Measurements from ENCODE around the gene NPEPPS. TPM values are rescaled to one million over a fixed set of nuclear protein-coding genes. Genes with fewer than 3 reads are reported as not detected.

Gene NPEPPS
- total RNA-seq, 1 experiment from 2014 or later: 207 TPM

- CTCF ChIA-PET: interaction anchor here (1.4 kb wide), 1 partner anchor 14 kb away, joined by 6 read pairs; no protein-coding TSS in a partner anchor
- BruUV-seq (replicated peaks): no TSS peak
- H3K9me3 ChIP-seq (ENCODE audit: control insufficient read depth in 1 of 2, insufficient read depth in 1 of 2, low read depth in 1 of 2, low read length in 2 of 2): no peaks in the 10 kb centered on the region
- no peak overlapping the region for H3K4me3 ChIP-seq (replicated peaks in 1 of 2; ENCODE audit: low read depth in 1 of 2, low read length in 2 of 2)
- H3K27ac ChIP-seq (ENCODE audit: low read depth, low read length): no peak overlapping the region
- DNase-seq (ENCODE audit: low read depth, low spot score): no peak
- H3K4me2 ChIP-seq (ENCODE audit: low read length): no peak overlapping the region
- H3K4me1 ChIP-seq (ENCODE audit: control insufficient read depth in 1 of 2, insufficient read depth in 2 of 2, low read length in 2 of 2): no peaks in the 10 kb centered on the region
- no peaks in the 10 kb centered on the region for H3K27me3 ChIP-seq (ENCODE audit: insufficient read depth, low read length)
- POLR2A ChIA-PET: no interaction called here
- H3K36me3 ChIP-seq (ENCODE audit: control insufficient read depth in 1 of 2, insufficient read depth in 2 of 2, low read length in 2 of 2): peaks cover 50 to 66% of the 10 kb centered on the region in 2 experiments
- RAD21 ChIA-PET (ENCODE audit: low non-redundant PET in 1 of 2, low total read pairs in 2 of 2, uncharacterized antibody in 2 of 2, unreplicated experiment in 2 of 2): no interaction called here
- no peak overlapping the region for H3K9ac ChIP-seq (ENCODE audit: low read length)
- intact Hi-C loops (cut with micrococcal nuclease): no loop called here
- H4K20me1 ChIP-seq (ENCODE audit: insufficient read depth): 0 out of 2 replicates have a peak, but pooled peaks cover 10% of the 10 kb centered on the region
- no peak for ATAC-seq
- H3K9me2 ChIP-seq (ENCODE audit: insufficient read depth): no peaks in the 10 kb centered on the region
- H2AFZ ChIP-seq (ENCODE audit: low read depth, low read length, poor library complexity, severe bottlenecking): no peak overlapping the region
- no peak for TF ChIP-seq ELF1 (IDR thresholded peaks at IDR 0.05; ENCODE audit: borderline replicate concordance, low read depth)
- no peak for TF ChIP-seq EZH2phosphoT487 (IDR thresholded peaks at IDR 0.05; ENCODE audit: borderline replicate concordance)
- no peak for TF ChIP-seq SIN3A (IDR thresholded peaks at IDR 0.05; ENCODE audit: low read depth)
- TF ChIP-seq YY1 (IDR thresholded peaks at IDR 0.05; ENCODE audit: extremely low read depth, insufficient replicate concordance, low read depth, low read length): no peak
- no peak for TF ChIP-seq REST (IDR thresholded peaks at IDR 0.05; ENCODE audit: low read depth)
- no peak for TF ChIP-seq ATF3 (IDR thresholded peaks at IDR 0.05)
- no peak for TF ChIP-seq ZBTB33 (IDR thresholded peaks at IDR 0.05; ENCODE audit: extremely low read depth, insufficient replicate concordance, low read length)
- no peak for TF ChIP-seq TCF7L2 (IDR thresholded peaks at IDR 0.05; ENCODE audit: borderline replicate concordance, extremely low read depth, insufficient read depth, insufficient read length)
- no peak for TF ChIP-seq POLR2AphosphoS5 (IDR thresholded peaks at IDR 0.05; ENCODE audit: low read depth, low read length)
- TF ChIP-seq RAD21 (IDR thresholded peaks at IDR 0.05; ENCODE audit: low read depth): no peak
- no peak for TF ChIP-seq SP1 (IDR thresholded peaks at IDR 0.05; ENCODE audit: low read depth)
- no peak for TF ChIP-seq ZFX (IDR thresholded peaks at IDR 0.05)
- no peak for TF ChIP-seq MAX (IDR thresholded peaks at IDR 0.05)
- TF ChIP-seq CBX3 (IDR thresholded peaks at IDR 0.05; ENCODE audit: low read depth): no peak
- no peak for TF ChIP-seq CEBPB (IDR thresholded peaks at IDR 0.05; ENCODE audit: low read depth)
- TF ChIP-seq POLR2A (IDR thresholded peaks at IDR 0.05; ENCODE audit: borderline replicate concordance, extremely low read depth, insufficient read depth, insufficient read length): no peak
- TF ChIP-seq EZH2 (IDR thresholded peaks at IDR 0.05): no peak
- no peak for TF ChIP-seq ZNF274 (IDR thresholded peaks at IDR 0.05; ENCODE audit: low read depth, low read length)
- TF ChIP-seq CTCF (IDR thresholded peaks at IDR 0.05 in 2 of 3, conservative IDR thresholded peaks at IDR 0.05 in 1 of 3; ENCODE audit: borderline replicate concordance in 1 of 3, insufficient read depth in 1 of 3, low read depth in 2 of 3, low read length in 2 of 3): no peak
- TF ChIP-seq FOSL1 (IDR thresholded peaks at IDR 0.05; ENCODE audit: low read depth): no peak
- no peaks in the 10 kb centered on the region for H3K79me2 ChIP-seq (ENCODE audit: insufficient read depth, low read length)
These were observed 73.7 kb downstream of the NPEPPS start for GRCh38 chr17:47604598-47604927.

All from HCT116 (cell line).